T-helper 22 cell (primary cell): ENCODE results near the gene PRRC1.

Experiments
- DNase-seq: peaks from one replicate; pipeline ENCODE4 v3.0.0-alpha.2; 2020; ENCODE audit warnings: low read depth

Gene PRRC1

GRCh38 chr5:127581450-127581849 lies 64.0 kb downstream of the PRRC1 start:
- DNase-seq = no peak

GRCh38 chr5:127582773-127583370 lies 65.4 kb downstream of the PRRC1 start:
- DNase-seq = no peak

DNA sequence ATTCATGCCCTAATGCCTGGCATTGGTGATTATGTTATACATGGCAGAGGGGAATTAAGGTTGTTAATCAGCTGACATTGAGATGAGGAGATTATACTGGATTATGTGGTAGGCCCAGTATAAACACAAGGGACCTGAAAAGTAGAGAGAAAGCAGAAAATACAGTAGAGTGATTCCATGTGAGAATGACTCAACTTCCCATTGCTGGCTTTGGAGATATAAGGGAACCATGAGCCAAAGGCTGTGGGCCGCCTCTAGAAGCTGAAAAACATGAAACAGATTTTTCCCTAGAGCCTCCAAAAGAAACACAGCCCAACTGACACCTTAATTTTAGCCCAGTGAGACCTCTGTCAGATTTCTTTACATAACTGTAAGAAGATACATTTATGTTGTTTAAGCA lies 66.4 kb downstream of the PRRC1 start:
- DNase-seq = no peak

DNA sequence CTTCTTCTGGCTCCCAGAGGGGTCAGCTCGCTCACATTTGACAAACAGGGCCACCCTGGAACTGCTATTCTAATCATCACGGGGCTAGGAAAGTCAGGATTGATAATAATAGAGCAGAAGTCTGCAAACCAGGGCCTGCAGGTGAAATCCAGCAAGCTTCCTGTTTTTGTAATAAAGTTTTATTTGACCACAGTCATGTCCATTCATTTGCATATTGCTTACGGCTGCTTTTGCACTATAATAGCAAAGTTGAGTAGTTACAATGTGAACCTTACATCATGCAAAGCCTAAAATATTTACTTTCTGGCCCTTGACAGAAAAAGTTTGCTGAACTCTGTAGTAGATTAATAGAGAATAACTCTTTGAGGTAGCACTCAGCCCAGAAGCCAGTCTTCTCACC lies 68.2 kb downstream of the PRRC1 start:
- DNase-seq = no peak

DNA sequence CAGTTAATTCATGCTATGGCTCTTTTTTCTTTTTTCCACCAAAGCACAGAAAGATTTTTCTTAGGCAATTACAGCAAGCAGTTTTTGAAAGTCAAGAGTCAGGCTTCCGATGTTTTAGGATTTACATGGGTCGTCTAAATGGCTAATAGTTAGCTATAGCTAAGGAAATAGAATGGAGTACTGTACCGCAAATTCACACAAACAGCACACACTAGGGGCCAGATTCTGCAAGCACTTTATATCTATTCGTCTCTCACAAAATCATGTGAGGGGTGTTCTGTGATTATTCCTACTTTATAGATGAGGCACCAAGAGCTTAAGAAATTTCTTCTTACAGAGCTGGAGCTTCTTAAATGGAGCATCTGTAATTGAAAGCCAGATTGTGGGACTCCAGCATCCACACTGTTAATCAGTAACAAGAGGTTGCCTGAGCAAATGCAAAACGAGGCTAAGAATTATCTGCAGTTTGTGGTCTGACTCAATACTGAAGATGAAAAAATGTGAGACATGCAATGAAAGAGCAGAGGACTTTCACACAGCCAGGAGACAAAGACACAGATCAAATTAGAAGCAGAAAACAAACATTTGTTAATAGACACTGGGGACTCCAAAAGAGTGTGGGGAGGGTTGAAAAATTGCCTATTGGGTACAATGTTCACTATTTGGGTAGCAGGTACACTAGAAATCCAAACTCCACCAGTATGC lies 68.8 kb downstream of the PRRC1 start:
- DNase-seq = no peak

DNA sequence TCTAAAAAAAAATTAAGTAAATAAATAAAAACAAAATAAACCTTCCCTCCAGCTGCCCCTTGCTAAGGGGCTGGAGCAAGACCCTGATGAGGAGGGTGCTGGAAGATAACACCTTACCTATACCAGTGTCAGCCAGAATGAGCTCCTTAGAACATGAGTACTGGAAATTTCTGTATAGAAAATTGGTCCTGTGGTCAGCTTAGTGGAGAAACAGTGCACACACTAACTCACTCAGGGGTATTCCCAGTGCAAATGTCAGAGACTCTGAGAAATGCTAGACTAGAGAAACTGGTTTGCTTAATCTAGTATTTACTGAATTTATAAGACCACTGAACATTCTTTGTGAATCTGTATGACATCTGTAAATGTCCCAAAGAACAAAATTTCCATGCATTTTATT lies 69.4 kb downstream of the PRRC1 start:
- DNase-seq = no peak

DNA sequence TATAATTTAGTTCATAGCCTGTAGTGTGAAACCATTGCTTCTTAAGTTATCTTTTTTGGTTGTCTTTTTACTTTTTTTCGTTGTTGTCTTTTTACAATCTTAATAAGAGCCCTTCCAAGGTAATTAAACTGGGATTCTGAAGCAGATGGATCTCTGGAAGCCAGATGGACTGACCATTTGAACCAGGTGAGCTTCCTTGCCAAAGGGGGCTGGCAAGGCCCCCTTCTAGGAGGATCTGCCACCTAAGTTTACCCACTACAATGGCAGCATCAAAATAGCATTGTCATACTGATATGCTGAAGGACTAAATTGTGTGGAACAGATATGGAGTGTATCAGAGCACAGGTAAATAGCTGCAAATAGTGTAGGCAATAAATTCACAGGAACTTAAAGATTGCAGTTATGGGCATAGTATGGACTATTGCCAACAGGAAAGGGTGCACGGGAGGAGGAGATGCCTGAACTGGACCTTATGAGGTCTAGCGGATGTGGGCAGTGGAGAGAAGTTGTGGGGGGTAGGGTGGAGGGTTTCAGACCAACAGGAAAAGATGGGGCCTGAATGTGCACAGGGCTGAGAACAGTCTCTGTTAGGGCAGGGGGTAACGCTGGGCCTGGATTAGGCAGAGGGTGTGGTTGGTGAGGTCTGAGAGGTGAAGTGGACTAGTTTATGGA lies 69.9 kb downstream of the PRRC1 start:
- no peak for DNase-seq

GRCh38 chr5:127588368-127588767 lies 70.9 kb downstream of the PRRC1 start:
- DNase-seq = no peak

DNA sequence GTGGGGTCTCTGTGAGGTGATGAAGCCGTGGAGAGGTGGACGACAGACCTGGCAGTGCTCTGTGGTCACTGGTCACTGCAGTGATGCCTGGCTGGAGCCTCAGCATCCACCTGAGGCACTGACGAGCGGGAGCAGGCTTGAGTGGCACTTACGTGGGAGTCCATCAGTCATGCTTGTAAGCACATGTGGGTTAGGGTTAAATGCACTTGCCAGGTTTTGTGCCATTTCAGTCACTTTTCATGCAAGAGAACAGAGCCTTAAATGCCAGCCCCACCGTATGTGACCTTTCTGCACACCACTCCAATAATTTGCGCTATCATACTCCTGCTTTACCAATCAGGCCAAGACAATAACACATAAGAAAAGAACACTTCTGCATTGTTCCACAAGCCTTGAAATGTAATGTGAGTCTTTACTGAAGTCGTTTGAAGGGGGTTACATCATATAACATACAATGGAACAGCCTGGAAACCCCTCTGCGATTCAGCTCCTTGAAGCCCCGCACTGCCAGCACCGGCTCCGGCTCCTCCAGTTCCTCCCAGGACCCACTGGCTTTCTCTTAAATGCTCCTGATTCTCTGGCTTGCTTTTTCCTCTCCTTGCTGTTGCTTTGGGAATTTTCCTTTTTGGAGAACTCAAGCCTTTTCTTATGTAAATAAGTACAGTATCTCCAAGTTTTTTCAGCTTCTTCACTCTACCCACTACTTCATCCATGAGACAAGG lies 72.0 kb downstream of the PRRC1 start:
- no peak for DNase-seq

DNA sequence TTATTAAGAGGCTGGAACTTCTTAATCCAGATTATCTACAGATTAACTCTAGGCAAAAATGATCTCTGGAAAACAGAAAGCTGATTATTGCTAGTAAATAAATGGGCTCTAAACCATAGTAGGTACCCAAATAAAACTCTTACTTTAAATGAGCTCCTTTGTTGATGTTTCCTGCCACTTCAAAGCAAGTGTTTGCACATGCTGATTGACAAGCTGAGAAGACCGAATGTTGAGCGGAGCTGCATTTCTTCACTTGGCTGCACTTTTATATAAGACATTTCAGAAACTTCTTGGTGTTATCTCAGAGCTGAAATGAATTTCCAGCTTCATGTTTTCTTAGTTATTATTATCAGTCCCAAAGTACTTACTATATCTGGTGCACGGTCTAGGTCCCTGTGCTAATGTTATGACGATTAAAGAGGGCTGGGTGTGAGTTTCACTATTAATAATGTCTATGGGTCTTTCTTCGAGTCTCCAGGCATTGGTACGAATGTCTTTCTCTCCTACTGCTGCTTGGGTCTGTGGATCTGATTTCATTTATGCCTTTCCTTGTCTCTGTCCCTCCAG lies 72.8 kb downstream of the PRRC1 start:
- no peak for DNase-seq

GRCh38 chr5:127595484-127596368 lies 78.3 kb downstream of the PRRC1 start:
- no peak for DNase-seq

DNA sequence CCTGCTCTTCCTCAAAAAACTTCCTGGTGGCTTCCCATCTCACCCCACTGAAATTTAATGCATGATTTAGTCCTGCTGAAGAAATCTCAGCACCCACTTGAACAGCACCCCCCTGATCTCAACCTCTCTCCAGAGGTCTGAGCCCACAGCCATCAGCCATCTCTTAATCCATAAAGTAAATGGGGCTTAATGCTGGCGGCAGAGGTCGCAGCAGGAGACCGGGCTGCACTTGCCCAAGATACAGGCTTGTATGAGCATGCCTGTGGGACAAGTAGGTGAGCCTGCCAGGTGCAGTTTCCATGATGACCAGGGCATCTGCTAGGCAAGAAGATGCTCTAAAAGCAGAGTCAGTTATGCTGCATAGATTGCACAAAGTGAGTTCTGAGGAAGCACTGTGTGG lies 79.1 kb downstream of the PRRC1 start:
- DNase-seq = no peak

DNA sequence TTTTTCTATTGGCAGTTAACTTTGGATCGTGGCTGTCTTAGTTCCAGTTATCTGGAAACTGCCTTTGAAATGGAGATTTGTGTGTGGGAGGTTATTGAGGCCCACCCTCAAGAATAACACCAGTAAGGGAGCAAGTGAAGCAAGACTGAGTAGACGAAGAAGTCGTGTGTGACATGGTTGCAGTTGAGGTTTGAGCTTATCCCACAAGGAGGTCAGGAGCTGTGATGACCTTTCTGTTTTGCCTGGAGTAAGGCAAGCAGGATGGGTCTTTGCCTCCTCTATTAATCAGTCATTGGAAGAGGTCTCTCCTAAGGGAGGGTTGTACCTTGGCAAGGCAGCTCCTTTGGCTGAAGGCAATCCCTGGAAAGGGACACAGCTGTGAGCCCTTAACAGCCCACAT lies 81.9 kb downstream of the PRRC1 start:
- DNase-seq = no peak

DNA sequence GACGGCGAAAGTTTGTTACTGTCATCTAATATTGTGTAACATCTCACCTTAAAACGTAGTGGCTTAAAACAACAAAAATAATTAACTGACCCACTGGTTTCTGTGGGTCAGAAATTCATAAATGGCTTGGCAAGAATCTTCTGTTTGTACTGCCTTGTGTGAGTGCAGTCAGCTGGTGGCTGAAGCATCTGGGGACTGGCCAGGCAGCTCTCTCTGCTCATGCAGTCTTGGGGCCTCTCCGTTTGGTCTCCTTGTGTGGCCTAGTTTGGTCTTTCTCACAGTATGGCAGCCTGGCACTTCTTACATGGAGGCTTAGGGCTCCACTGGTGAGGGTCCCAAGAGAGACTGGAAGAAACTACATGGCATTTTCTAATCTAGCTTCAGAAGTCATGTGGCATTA lies 82.4 kb downstream of the PRRC1 start:
- DNase-seq = no peak

GRCh38 chr5:127601111-127601510 lies 83.7 kb downstream of the PRRC1 start:
- DNase-seq = no peak

DNA sequence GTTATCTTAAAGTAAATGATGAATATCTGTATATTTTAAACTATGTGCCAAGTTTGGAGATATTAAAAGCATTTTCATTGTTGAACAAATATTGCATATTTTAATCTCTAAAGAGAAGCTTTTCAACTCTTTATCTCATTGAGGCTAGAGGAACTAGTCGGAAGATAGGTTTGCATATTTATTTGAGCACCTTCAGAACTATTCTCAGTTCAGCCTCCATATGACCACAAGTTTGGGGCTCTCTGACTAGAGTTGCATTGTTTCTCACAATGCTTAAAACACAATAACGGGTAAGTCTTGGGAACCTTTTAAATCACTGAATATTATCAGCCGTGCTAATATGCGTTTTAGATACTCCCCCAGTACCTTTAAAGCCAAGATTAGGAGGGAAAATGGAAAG lies 84.2 kb downstream of the PRRC1 start:
- DNase-seq = no peak

- DNase-seq = no peak
Observed at GRCh38 chr5:127602481-127602880, 85.0 kb downstream of the PRRC1 start.

DNA sequence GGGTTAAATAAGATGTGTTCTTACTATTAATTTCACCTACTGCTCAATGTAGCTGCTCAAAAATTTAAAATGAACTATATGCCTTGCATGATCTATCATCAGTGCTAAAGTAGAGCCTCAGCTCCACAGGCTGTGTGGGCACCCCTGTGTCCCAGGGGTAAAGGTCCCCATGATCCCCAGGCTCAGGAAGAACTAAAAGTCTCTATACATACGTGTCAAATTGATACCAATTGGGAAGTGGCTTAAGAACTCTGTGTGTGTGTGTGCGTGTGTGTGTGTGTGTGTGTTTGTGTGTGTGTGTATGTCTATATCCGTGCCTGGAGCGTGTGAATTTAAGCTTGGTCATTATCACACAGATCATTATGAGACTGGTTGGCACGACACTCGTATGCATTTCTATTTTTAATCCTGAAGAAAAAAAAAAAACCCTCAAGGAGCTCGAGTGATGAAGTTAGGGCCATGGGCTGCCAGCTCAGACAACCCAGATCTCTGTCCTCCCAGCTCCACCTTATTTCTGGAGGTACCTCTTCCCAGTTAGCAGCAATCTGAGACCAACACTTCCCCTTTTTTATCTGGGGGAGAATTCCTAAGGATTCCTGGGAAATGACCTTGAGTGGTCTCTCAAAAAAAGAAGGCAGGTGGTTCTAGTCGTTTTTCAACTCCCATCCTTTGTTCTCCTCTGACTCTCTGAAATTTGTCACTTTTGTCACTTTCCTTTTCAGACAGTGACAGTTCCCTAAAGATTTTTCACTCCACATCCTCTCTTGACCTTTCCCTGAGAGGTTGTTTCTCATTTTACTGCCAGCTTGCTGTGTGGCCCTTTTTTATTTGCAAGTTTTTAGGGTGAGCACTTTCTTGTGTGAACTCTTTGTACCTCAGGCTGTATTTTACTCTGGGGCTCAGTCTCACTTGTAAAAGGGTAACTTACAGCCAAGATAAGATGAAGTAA lies 85.7 kb downstream of the PRRC1 start:
- DNase-seq = no peak
